ENCODE data around the gene ACTR2.

- TF ChIP-seq CTCF (IDR thresholded peaks at IDR 0.05 in 8 of 11, conservative IDR thresholded peaks at IDR 0.05 in 3 of 11) (peak in 2 of 11 experiments; percentile 12 to 15), POLR2AphosphoS5 (IDR thresholded peaks at IDR 0.05) (peak; percentile 90 to 94 (median 91))
Measured at GRCh38 chr2:65227456-65228262, at the start of gene ACTR2.

Data from spleen (tissue), 7 donors.